ENCODE data around the gene CD300LD. TPM values are rescaled to one million over a fixed set of nuclear protein-coding genes. Genes with fewer than 3 reads are reported as not detected.

The CD300LD gene
- total RNA-seq, 1 experiment from 2014 or later, result not detected

- POLR2A ChIA-PET, result no interaction called here
- H3K4me3 ChIP-seq (ENCODE audit: low read depth in 2 of 2, low read length in 2 of 2), result no peak overlapping the region
- in situ Hi-C loops (cut with HindIII; ENCODE audit: low pct_unique_long_range_greater_than_20kb, low sequenced_read_pairs), result no loop called here
- intact Hi-C loops (cut with micrococcal nuclease; ENCODE audit: unreplicated experiment), result no loop called here
- no peak for TF ChIP-seq POLR2AphosphoS5 (IDR thresholded peaks at IDR 0.05; ENCODE audit: low read depth, low read length)
- no peak for TF ChIP-seq SIN3A (IDR thresholded peaks at IDR 0.05; ENCODE audit: borderline replicate concordance, insufficient read depth, low read depth, low read length)
- TF ChIP-seq CTCF (IDR thresholded peaks at IDR 0.05), result no peak
- no peak for TF ChIP-seq TCF7L2 (IDR thresholded peaks at IDR 0.05; ENCODE audit: low read depth, low read length)
- TF ChIP-seq REST (IDR thresholded peaks at IDR 0.05; ENCODE audit: insufficient read depth in 1 of 2, low read depth in 2 of 2, low read length in 1 of 2), result no peak
- no peaks in the 10 kb centered on the region for H3K9me3 ChIP-seq (ENCODE audit: control insufficient read depth, insufficient read depth, low read depth, low read length)
- no peaks in the 10 kb centered on the region for H3K36me3 ChIP-seq (ENCODE audit: control insufficient read depth, insufficient read depth, low read length)
- no peaks in the 10 kb centered on the region for H3K4me1 ChIP-seq (ENCODE audit: control insufficient read depth, insufficient read depth, low read length)
- CTCF ChIA-PET, result no interaction called here
- ATAC-seq, result no peak
- no TSS peak for BruUV-seq (replicated peaks)
- DNase-seq (ENCODE audit: low read depth, low spot score), result no peak
- no peak overlapping the region for H3K27ac ChIP-seq (ENCODE audit: low read length)
- 0 out of 2 replicates have a peak, but pooled peaks cover 2% of the 10 kb centered on the region for H3K27me3 ChIP-seq (ENCODE audit: control insufficient read depth, insufficient read depth, low read length)
These were observed 36.6 kb downstream of the CD300LD start for GRCh38 chr17:74555427-74555940.

- no TSS peak for BruUV-seq (replicated peaks)
- Histone ChIP-seq H3K4me3 (ENCODE audit: low read depth in 2 of 2, low read length in 2 of 2) (no peak overlapping the region), H3K36me3 (ENCODE audit: control insufficient read depth, insufficient read depth, low read length) (no peaks in the 10 kb centered on the region), H3K27ac (ENCODE audit: low read length) (no peak overlapping the region), H3K4me1 (ENCODE audit: control insufficient read depth, insufficient read depth, low read length) (no peaks in the 10 kb centered on the region), H3K27me3 (ENCODE audit: control insufficient read depth, insufficient read depth, low read length) (0 out of 2 replicates have a peak, but pooled peaks cover 2% of the 10 kb centered on the region), H3K9me3 (ENCODE audit: control insufficient read depth, insufficient read depth, low read depth, low read length) (no peaks in the 10 kb centered on the region)
- ChIA-PET POLR2A (no interaction called here), CTCF (interaction anchor here (0.6 kb wide), 1 partner anchor 10 kb away, joined by 4 read pairs; no protein-coding TSS in a partner anchor)
- intact Hi-C loops (cut with micrococcal nuclease; ENCODE audit: unreplicated experiment) (loop anchor here (5.0 kb wide), 1 partner anchor 87 kb away; no protein-coding TSS in a partner anchor), in situ Hi-C loops (cut with HindIII; ENCODE audit: low pct_unique_long_range_greater_than_20kb, low sequenced_read_pairs) (no loop called here)
- ATAC-seq (no peak), DNase-seq (ENCODE audit: low read depth, low spot score) (no peak)
- TF ChIP-seq TCF7L2 (IDR thresholded peaks at IDR 0.05; ENCODE audit: low read depth, low read length), result no peak
- no peak for TF ChIP-seq REST (IDR thresholded peaks at IDR 0.05; ENCODE audit: insufficient read depth in 1 of 2, low read depth in 2 of 2, low read length in 1 of 2)
- TF ChIP-seq SIN3A (IDR thresholded peaks at IDR 0.05; ENCODE audit: borderline replicate concordance, insufficient read depth, low read depth, low read length), result no peak
- TF ChIP-seq CTCF (IDR thresholded peaks at IDR 0.05), result no peak
- TF ChIP-seq POLR2AphosphoS5 (IDR thresholded peaks at IDR 0.05; ENCODE audit: low read depth, low read length), result no peak
These were observed 37.2 kb downstream of the CD300LD start for GRCh38 chr17:74554909-74555308.

Data from Panc1 (cell line).